Lower lobe of right lung (tissue), 2 donors: ENCODE data around the gene MLF1. TPM values are rescaled to one million over a fixed set of nuclear protein-coding genes. Genes with fewer than 3 reads are reported as not detected.

Experiments
- ATAC-seq, 2 donors: fragments of 200-7000 bp; cut with Tn5 transposase; one replicate each; pipeline ENCODE4 v1.9.1; 2020 to 2022; ENCODE audit warnings: mild to moderate bottlenecking in 2 of 2, moderate library complexity in 2 of 2
- DNase-seq: peaks from one replicate; pipeline ENCODE4 v3.0.0-alpha.2; 2020
- H3K27ac ChIP-seq: fragments of 200-600 bp; one replicate; pipeline ENCODE4 v1.8.0; 2022
- H3K27me3 ChIP-seq: fragments of 200-600 bp; one replicate; pipeline ENCODE4 v1.8.0; 2022; ENCODE audit warnings: low read depth
- H3K36me3 ChIP-seq: fragments of 200-600 bp; one replicate; pipeline ENCODE4 v1.8.0; 2022; ENCODE audit warnings: mild to moderate bottlenecking
- H3K4me1 ChIP-seq: fragments of 200-600 bp; one replicate; pipeline ENCODE4 v1.8.0; 2022
- H3K4me3 ChIP-seq: fragments of 200-600 bp; one replicate; pipeline ENCODE4 v1.8.0; 2022; ENCODE audit warnings: mild to moderate bottlenecking
- H3K9me3 ChIP-seq: fragments of 200-600 bp; one replicate; pipeline ENCODE4 v1.8.0; 2022
- CTCF ChIP-seq: fragments of 200-600 bp; IDR thresholded peaks from one replicate; pipeline ENCODE4 v1.8.0; 2022; ENCODE audit warnings: antibody characterized with exemption, mild to moderate bottlenecking
- intact Hi-C: fragments of 100-400 bp; cut with DNase I; formaldehyde crosslinking; loops from one replicate; pipeline ENCODE4 v1.11.0; 2022
- total RNA-seq: library from RNA; stranded (reverse); fragmentation: NEBNext Ultra II Directional; extraction: Animal tissue kit (Norgen Biotek cat#: 25700); gene quantifications from one replicate; pipeline ENCODE4 v1.2.1, GENCODE V29; 2021
- donor health status: DM: no; HTN: yes; CAD: no; lungs with severe emphysema.

MLF1 gene
- total RNA-seq, 1 donor from 2014 or later = 13.5 TPM

- TF ChIP-seq CTCF = no peak
- no peak overlapping the region for H3K27ac ChIP-seq
- no peak for ATAC-seq
- intact Hi-C loops = no loop called here
- H3K4me1 ChIP-seq = no peaks in the 10 kb centered on the region
- H3K9me3 ChIP-seq = no peaks in the 10 kb centered on the region
- no peak for DNase-seq
- no peaks in the 10 kb centered on the region for H3K27me3 ChIP-seq
- H3K36me3 ChIP-seq = peaks cover 12% of the 10 kb centered on the region
- H3K4me3 ChIP-seq = no peak overlapping the region
Observed at GRCh38 chr3:158600787-158601186, 29.8 kb downstream of the MLF1 start.

- intact Hi-C loops = no loop called here
- H3K27ac ChIP-seq = no peak overlapping the region
- H3K4me1 ChIP-seq = no peaks in the 10 kb centered on the region
- no peak overlapping the region for H3K4me3 ChIP-seq
- peaks cover 12% of the 10 kb centered on the region for H3K36me3 ChIP-seq
- DNase-seq (no peak), ATAC-seq (no peak)
- H3K9me3 ChIP-seq = no peaks in the 10 kb centered on the region
- no peaks in the 10 kb centered on the region for H3K27me3 ChIP-seq
- TF ChIP-seq CTCF = no peak
Observed at GRCh38 chr3:158602227-158602626, 31.2 kb downstream of the MLF1 start.

- TF ChIP-seq CTCF = no peak
- no peak overlapping the region for H3K4me3 ChIP-seq
- no peaks in the 10 kb centered on the region for H3K27me3 ChIP-seq
- intact Hi-C loops = no loop called here
- no peaks in the 10 kb centered on the region for H3K4me1 ChIP-seq
- no peaks in the 10 kb centered on the region for H3K36me3 ChIP-seq
- no peak overlapping the region for H3K27ac ChIP-seq
- peaks cover 7% of the 10 kb centered on the region for H3K9me3 ChIP-seq
- no peak for ATAC-seq
- DNase-seq = no peak
Observed at GRCh38 chr3:158617982-158618875, 47.2 kb downstream of the MLF1 start.

GRCh38 chr3:158625881-158626280 is 54.9 kb downstream of the MLF1 start:
- Histone ChIP-seq H3K27ac (no peak overlapping the region), H3K4me1 (no peaks in the 10 kb centered on the region), H3K27me3 (no peaks in the 10 kb centered on the region), H3K36me3 (no peaks in the 10 kb centered on the region), H3K9me3 (no peaks in the 10 kb centered on the region), H3K4me3 (no peak overlapping the region)
- no peak for DNase-seq
- intact Hi-C loops = no loop called here
- no peak for ATAC-seq
- no peak for TF ChIP-seq CTCF

- intact Hi-C loops = no loop called here
- no peak for TF ChIP-seq CTCF
Observed at GRCh38 chr3:158631981-158632380, 61.0 kb downstream of the MLF1 start.

More at GRCh38 chr3:158631981-158632380, 61.0 kb downstream of the MLF1 start:
- Histone ChIP-seq H3K4me3 (no peak overlapping the region), H3K36me3 (no peaks in the 10 kb centered on the region), H3K27ac (no peak overlapping the region), H3K4me1 (no peaks in the 10 kb centered on the region), H3K27me3 (no peaks in the 10 kb centered on the region), H3K9me3 (no peaks in the 10 kb centered on the region)
- DNase-seq (no peak), ATAC-seq (no peak)
